ENCODE data around the gene CYP19A1.

GRCh38 chr15:51266656-51267050, 71.7 kb downstream of the CYP19A1 start:
- TF ChIP-seq CTCF (IDR thresholded peaks at IDR 0.05), result no peak
- TF ChIP-seq POLR2A (IDR thresholded peaks at IDR 0.05), result no peak
